Retinal pigment epithelial cell (primary cell): ENCODE results near the gene YBX2.

ENCODE experiments used
- DNase-seq: peaks from one replicate; pipeline ENCODE4 v3.0.0-alpha.2; 2010; ENCODE audit warnings: low read depth
- H3K4me3 ChIP-seq: 2 replicates; pipeline ENCODE4 v1.5.1; 2011; ENCODE audit warnings: mild to moderate bottlenecking, low read length, control low read depth, moderate library complexity
- TF ChIP-seq, protein P1 (sequence below): conservative IDR thresholded peaks from 2 replicates; pipeline ENCODE4 v1.5.1; 2011; ENCODE audit warnings: low read depth, low read length, control low read depth, inconsistent platforms

The YBX2 gene

GRCh38 chr17:7313890-7314718 is 19.7 kb upstream of the YBX2 start:
- TF ChIP-seq, protein P1, sequence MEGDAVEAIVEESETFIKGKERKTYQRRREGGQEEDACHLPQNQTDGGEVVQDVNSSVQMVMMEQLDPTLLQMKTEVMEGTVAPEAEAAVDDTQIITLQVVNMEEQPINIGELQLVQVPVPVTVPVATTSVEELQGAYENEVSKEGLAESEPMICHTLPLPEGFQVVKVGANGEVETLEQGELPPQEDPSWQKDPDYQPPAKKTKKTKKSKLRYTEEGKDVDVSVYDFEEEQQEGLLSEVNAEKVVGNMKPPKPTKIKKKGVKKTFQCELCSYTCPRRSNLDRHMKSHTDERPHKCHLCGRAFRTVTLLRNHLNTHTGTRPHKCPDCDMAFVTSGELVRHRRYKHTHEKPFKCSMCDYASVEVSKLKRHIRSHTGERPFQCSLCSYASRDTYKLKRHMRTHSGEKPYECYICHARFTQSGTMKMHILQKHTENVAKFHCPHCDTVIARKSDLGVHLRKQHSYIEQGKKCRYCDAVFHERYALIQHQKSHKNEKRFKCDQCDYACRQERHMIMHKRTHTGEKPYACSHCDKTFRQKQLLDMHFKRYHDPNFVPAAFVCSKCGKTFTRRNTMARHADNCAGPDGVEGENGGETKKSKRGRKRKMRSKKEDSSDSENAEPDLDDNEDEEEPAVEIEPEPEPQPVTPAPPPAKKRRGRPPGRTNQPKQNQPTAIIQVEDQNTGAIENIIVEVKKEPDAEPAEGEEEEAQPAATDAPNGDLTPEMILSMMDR: no peak
- DNase-seq: no peak
- peak overlapping the region; percentile 77 for H3K4me3 ChIP-seq

DNA sequence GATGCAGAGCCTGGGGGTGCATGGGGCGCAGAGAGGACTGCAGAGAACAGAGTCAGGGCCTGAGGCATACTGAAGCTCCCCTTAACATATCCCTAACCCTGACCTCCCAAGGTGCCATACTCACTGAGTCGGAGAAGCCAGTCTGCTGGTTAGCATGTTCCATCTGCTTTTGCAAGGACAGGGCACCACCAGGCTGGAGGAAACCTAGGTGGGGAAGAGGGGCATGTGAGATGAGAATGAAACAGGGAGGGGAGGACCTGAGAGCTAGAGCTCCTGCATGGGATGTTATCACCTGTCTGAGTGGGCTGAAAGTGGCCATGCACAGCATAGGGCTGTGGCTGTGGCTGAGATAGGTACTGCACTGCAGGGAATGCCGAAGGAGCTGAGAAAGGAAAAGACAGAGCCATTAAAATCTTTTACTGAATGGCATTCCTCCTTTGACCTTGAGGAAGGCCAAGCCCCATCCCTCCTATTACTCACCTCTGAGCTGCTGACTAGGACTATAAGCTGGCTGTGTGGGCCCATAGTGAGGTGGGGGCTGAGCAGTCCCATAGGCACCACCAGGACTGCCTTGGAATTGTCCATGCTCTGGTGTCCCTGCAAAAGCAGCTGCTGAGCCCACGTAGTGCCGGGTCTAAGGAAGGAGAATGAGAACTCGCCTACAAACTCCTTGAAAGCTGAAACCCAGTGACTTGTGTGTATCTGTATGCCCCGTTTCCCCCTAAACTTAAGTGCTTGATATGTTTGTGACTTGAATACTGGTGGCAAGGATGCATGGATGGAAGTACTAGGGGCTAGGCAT is 18.9 kb upstream of the YBX2 start:
- TF ChIP-seq, protein P1: peak; percentile 8
- no peak for DNase-seq
- no peak overlapping the region for H3K4me3 ChIP-seq

DNA sequence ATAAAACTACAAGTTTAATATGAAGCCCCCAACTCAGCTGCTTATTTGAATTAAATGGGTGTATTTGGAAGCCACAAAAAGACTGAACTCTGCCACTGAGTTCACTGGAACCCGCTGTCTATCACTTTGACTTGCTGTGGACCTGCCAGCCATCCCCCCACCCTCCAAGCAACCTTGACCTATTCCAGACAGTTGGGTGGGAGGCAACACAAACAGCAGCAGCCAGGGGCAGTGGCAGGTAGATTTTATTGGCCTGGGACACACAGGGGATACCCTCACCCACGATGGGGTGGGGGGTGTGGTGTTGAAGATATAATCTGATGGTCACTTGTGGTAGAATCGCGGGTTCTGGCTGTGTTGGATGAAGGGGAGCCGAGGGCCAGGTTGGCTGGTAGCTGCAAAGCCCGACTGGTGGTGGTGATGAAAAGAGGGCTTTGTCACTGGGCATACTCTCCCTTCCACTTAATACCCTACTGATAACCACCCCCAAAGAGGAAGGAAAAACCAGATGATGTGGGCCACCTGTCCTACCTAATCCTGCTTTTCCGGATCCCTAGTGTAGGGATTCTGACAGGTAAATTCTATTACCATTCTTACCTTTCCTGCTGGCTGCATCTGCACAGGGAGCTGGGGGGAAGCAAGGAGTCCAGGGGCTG is 18.1 kb upstream of the YBX2 start:
- no peak overlapping the region for H3K4me3 ChIP-seq
- DNase-seq: no peak
- TF ChIP-seq, protein P1: no peak

- TF ChIP-seq, protein P1: no peak
- no peak for DNase-seq
- no peak overlapping the region for H3K4me3 ChIP-seq
These were observed 16.8 kb upstream of the YBX2 start for GRCh38 chr17:7311110-7311705.

DNA sequence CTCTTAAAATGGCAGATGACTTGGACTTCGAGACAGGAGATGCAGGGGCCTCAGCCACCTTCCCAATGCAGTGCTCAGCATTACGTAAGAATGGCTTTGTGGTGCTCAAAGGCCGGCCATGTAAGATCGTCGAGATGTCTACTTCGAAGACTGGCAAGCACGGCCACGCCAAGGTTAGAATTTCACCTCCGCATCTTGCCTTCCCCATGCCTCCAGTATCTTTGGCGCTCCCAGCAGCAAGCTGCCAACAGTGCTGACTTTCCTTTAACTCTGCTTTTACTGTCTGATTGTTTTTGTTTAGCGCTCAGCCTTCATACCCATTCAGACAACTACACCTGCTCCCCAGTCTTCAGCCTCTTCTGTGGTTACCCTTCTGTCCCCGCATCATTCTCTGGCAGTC is 15.2 kb upstream of the YBX2 start:
- DNase-seq: no peak
- TF ChIP-seq, protein P1: no peak
- peak overlapping the region; percentile 2 for H3K4me3 ChIP-seq

GRCh38 chr17:7308625-7309433 is 14.4 kb upstream of the YBX2 start:
- DNase-seq: no peak
- H3K4me3 ChIP-seq: peak overlapping the region; percentile 96
- TF ChIP-seq, protein P1: no peak
